Osteoblast (primary cell): ENCODE data around the gene PSME2. TPM values are rescaled to one million over a fixed set of nuclear protein-coding genes. Genes with fewer than 3 reads are reported as not detected.
A peak's percentile ranks its signal among the peaks of the same experiment; 100 is the strongest.

Source experiments
- DNase-seq: peaks from one replicate; pipeline ENCODE4 v3.0.0; 2011; ENCODE audit warnings: low spot score, mixed read lengths; ENCODE audit not compliant: insufficient read length; ENCODE audit errors: missing footprints
- H2AFZ ChIP-seq: 2 replicates; pipeline ENCODE4 v1.6.0; 2011; ENCODE audit warnings: mild to moderate bottlenecking, low read length
- H3K27ac ChIP-seq: 2 replicates; pipeline ENCODE4 v1.5.1; 2011; ENCODE audit warnings: mild to moderate bottlenecking, low read depth, low read length, moderate library complexity
- H3K27me3 ChIP-seq: 2 replicates; pipeline ENCODE4 v1.6.0; 2012; ENCODE audit warnings: mild to moderate bottlenecking, control low read depth, inconsistent platforms, low read length, moderate library complexity; ENCODE audit not compliant: insufficient read depth
- H3K36me3 ChIP-seq: 2 replicates; pipeline ENCODE4 v1.5.1; 2011; ENCODE audit warnings: mild to moderate bottlenecking, low read length, control low read depth, moderate library complexity; ENCODE audit not compliant: insufficient read depth
- H3K4me1 ChIP-seq: 2 replicates; pipeline ENCODE4 v1.5.1; 2011; ENCODE audit warnings: mild to moderate bottlenecking, low read length, control low read depth, moderate library complexity; ENCODE audit not compliant: insufficient read depth
- H3K4me2 ChIP-seq: 2 replicates; pipeline ENCODE4 v1.6.0; 2011; ENCODE audit warnings: mild to moderate bottlenecking, low read length; ENCODE audit not compliant: insufficient read depth
- H3K4me3 ChIP-seq: fragments of 200-600 bp; sonication (generic); 3 replicates; pipeline ENCODE4 v1.5.1; 2012; ENCODE audit warnings: mild to moderate bottlenecking, low read length, inconsistent platforms; ENCODE audit not compliant: insufficient read depth
- H3K79me2 ChIP-seq: 2 replicates; pipeline ENCODE4 v1.6.0; 2012; ENCODE audit warnings: mild to moderate bottlenecking, low read length, control low read depth, inconsistent platforms; ENCODE audit not compliant: insufficient read depth
- H3K9me3 ChIP-seq: 2 replicates; pipeline ENCODE4 v1.5.1; 2011; ENCODE audit warnings: low read depth, low read length, control low read depth
- H4K20me1 ChIP-seq: 2 replicates; pipeline ENCODE4 v1.6.0; 2012; ENCODE audit warnings: mild to moderate bottlenecking, low read length, control low read depth; ENCODE audit not compliant: insufficient read depth
- total RNA-seq: library from RNA; depleted of rRNA; stranded (reverse); fragments of >200 nt; gene quantifications from 2 replicates; pipeline ENCODE4 v1.2.3, GENCODE V29; 2012
- TF ChIP-seq, protein P1 (sequence below): IDR thresholded peaks from 2 replicates; pipeline ENCODE4 v1.5.1; 2011; ENCODE audit warnings: mild to moderate bottlenecking, low read depth, low read length, moderate library complexity; ENCODE audit errors: extremely low read depth

The PSME2 gene
- total RNA-seq, 1 donor: 55.7 TPM

DNA sequence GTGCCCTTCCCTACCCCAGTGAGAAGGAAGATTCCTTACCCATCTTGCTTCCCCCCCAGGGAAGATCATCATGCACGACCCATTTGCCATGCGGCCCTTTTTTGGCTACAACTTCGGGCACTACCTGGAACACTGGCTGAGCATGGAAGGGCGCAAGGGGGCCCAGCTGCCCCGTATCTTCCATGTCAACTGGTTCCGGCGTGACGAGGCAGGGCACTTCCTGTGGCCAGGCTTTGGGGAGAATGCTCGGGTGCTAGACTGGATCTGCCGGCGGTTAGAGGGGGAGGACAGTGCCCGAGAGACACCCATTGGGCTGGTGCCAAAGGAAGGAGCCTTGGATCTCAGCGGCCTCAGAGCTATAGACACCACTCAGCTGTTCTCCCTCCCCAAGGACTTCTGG is 43.0 kb downstream of the PSME2 start:
- DNase-seq: no peak
- Histone ChIP-seq H4K20me1 (no peaks in the 10 kb centered on the region), H3K4me3 (no peak overlapping the region), H3K27me3 (no peaks in the 10 kb centered on the region), H3K9me3 (no peaks in the 10 kb centered on the region), H2AFZ (no peak overlapping the region), H3K79me2 (no peaks in the 10 kb centered on the region), H3K27ac (no peak overlapping the region), H3K36me3 (peaks cover 22% of the 10 kb centered on the region), H3K4me1 (no peaks in the 10 kb centered on the region), H3K4me2 (no peak overlapping the region)
- TF ChIP-seq, protein P1, sequence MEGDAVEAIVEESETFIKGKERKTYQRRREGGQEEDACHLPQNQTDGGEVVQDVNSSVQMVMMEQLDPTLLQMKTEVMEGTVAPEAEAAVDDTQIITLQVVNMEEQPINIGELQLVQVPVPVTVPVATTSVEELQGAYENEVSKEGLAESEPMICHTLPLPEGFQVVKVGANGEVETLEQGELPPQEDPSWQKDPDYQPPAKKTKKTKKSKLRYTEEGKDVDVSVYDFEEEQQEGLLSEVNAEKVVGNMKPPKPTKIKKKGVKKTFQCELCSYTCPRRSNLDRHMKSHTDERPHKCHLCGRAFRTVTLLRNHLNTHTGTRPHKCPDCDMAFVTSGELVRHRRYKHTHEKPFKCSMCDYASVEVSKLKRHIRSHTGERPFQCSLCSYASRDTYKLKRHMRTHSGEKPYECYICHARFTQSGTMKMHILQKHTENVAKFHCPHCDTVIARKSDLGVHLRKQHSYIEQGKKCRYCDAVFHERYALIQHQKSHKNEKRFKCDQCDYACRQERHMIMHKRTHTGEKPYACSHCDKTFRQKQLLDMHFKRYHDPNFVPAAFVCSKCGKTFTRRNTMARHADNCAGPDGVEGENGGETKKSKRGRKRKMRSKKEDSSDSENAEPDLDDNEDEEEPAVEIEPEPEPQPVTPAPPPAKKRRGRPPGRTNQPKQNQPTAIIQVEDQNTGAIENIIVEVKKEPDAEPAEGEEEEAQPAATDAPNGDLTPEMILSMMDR: no peak

DNA sequence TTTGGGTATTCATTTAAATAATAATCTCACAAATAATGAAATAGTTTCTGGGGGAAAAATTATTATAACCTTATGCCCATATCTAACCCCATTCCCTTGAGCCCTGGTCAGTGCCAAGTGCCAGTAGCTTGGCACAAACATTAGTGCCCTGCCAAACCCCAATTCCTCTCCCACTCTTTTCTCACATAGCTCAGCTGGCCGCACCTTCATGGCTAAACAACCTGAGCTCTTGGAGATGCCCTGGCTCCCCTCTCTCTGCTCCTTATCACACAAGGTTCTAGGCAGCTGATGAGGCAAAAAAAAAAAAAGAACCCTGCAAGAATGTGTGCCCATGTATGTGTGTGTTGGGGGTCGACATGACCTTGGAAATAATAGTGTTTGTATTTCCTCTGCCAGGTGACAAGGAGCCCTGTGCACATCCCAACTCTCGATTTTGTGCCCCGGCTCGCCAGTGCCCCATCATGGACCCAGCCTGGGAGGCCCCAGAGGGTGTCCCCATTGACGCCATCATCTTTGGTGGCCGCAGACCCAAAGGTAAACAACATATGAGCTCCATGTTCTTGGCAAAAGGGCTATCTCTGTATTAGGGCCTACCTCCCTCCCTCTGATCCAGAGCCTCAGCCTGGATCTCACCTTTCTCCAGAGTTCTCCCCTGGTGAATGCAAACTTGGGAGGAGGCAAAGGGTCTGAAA is 43.9 kb downstream of the PSME2 start:
- no peaks in the 10 kb centered on the region for H3K79me2 ChIP-seq
- TF ChIP-seq, protein P1: no peak
- no peaks in the 10 kb centered on the region for H3K27me3 ChIP-seq
- DNase-seq: peak; percentile 56
- no peaks in the 10 kb centered on the region for H4K20me1 ChIP-seq
- peaks cover 24% of the 10 kb centered on the region for H3K36me3 ChIP-seq
- no peak overlapping the region for H3K27ac ChIP-seq
- H3K4me2 ChIP-seq: no peak overlapping the region
- no peak overlapping the region for H3K4me3 ChIP-seq
- no peaks in the 10 kb centered on the region for H3K4me1 ChIP-seq
- no peaks in the 10 kb centered on the region for H3K9me3 ChIP-seq
- no peak overlapping the region for H2AFZ ChIP-seq

DNA sequence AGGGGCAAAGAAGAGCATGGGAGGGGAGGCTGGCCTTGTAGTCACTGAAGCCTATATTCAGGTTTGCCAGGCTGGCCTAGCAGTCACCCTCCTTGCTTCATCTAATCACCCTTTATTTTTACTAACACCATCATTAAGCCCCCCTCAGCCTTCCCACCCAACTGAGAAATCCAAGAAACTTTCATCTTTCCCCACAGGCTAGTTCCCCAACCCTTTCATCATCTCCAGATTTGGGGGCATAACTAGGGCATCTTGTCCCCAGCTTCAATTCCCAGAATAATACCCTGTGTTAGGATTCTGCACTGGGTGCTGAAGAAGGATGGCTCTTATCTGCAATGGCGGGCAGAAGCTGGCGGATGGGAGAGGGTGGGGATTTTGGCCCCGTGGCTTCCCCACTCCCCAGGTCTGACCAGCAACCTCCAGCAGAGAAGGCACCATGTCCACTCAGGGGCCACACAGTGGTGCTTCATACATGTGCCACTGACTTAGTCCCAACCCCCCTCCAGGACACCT is 45.4 kb downstream of the PSME2 start:
- H2AFZ ChIP-seq: no peak overlapping the region
- no peak overlapping the region for H3K4me3 ChIP-seq
- no peaks in the 10 kb centered on the region for H3K79me2 ChIP-seq
- H3K4me1 ChIP-seq: no peaks in the 10 kb centered on the region
- no peaks in the 10 kb centered on the region for H3K9me3 ChIP-seq
- H3K36me3 ChIP-seq: peaks cover 24% of the 10 kb centered on the region
- no peaks in the 10 kb centered on the region for H3K27me3 ChIP-seq
- H3K27ac ChIP-seq: no peak overlapping the region
- H3K4me2 ChIP-seq: no peak overlapping the region
- TF ChIP-seq, protein P1: no peak
- no peaks in the 10 kb centered on the region for H4K20me1 ChIP-seq
- peak; percentile 55 for DNase-seq

DNA sequence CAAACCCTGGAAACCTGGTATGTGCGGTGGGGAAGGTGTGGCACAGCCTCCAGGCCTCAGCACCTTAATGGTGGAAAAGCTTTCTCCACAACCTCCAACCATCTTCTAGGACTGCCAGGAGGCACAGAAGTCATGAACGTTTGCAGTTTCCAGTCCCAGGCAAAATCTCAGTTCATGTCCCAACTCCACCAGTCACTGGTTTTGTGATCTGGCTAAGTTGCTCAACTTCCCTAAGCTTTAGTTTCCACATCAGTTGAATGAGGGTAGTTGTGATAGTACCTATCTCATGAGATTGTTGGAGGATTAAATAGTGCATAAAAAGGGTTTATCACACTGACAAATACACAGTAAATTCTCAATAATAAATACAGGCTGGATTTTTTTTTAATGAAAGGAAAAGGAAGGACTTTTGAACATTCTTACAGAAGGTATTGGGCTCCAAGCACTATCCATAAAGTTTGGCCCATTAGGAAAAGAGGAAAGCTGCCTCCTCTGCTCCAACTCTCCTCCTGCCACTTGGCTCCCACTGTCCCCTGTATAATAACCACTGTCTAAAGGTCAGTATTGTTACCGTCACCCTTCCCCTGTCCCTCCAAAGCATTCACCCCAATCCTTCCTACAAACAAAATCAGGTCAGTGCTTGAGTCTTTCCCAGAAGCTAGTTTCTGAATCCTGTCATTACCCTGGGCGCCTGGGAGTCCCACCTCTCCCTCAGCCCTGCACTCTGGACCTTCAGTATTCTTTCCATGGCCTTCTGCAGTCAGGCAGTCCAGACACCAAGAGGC is 46.0 kb downstream of the PSME2 start:
- Histone ChIP-seq H3K4me1 (peaks cover 4% of the 10 kb centered on the region), H4K20me1 (no peaks in the 10 kb centered on the region), H3K27ac (no peak overlapping the region), H3K4me3 (no peak overlapping the region), H3K79me2 (peaks cover 4% of the 10 kb centered on the region), H3K27me3 (no peaks in the 10 kb centered on the region), H3K4me2 (no peak overlapping the region), H2AFZ (no peak overlapping the region), H3K36me3 (peaks cover 24% of the 10 kb centered on the region), H3K9me3 (no peaks in the 10 kb centered on the region)
- TF ChIP-seq, protein P1: no peak
- DNase-seq: no peak
